HEK293 (cell line): ENCODE measurements around the gene PIF1.

Experiments used
- ZBTB1 ChIP-seq: fragments of 450-650 bp; formaldehyde crosslinking; IDR thresholded peaks from 2 replicates; pipeline ENCODE4 v1.5.1; 2016; ENCODE audit warnings: missing biosample characterization, missing genetic modification characterization
- ZNF335 ChIP-seq: fragments of 450-650 bp; formaldehyde crosslinking; conservative IDR thresholded peaks from 2 replicates; pipeline ENCODE4 v1.5.1; 2016; ENCODE audit warnings: missing biosample characterization, missing genetic modification characterization
- ZNF426 ChIP-seq: fragments of 450-650 bp; formaldehyde crosslinking; IDR thresholded peaks from 2 replicates; pipeline ENCODE4 v1.5.1; 2017; ENCODE audit warnings: missing biosample characterization, missing genetic modification characterization, mild to moderate bottlenecking, inconsistent platforms, moderate library complexity
- ZNF530 ChIP-seq: fragments of 450-650 bp; formaldehyde crosslinking; IDR thresholded peaks from 2 replicates; pipeline ENCODE4 v1.5.1; 2016; ENCODE audit warnings: low read depth, missing biosample characterization, missing genetic modification characterization
- TF ChIP-seq, protein P1 (sequence below): fragments of 450-650 bp; formaldehyde crosslinking; IDR thresholded peaks from 2 replicates; pipeline ENCODE4 v1.5.1; 2016; ENCODE audit warnings: missing biosample characterization, missing genetic modification characterization
- TF ChIP-seq, protein P2 (sequence below): fragments of 450-650 bp; formaldehyde crosslinking; IDR thresholded peaks from 2 replicates; pipeline ENCODE4 v1.5.1; 2016; ENCODE audit warnings: missing biosample characterization, missing genetic modification characterization
- TF ChIP-seq, protein P3 (sequence below): fragments of 450-650 bp; formaldehyde crosslinking; IDR thresholded peaks from 2 replicates; pipeline ENCODE4 v1.5.1; 2016; ENCODE audit warnings: missing biosample characterization, missing genetic modification characterization
- TF ChIP-seq, protein P4 (sequence below): fragments of 450-650 bp; formaldehyde crosslinking; IDR thresholded peaks from 2 replicates; pipeline ENCODE4 v1.5.1; 2016; ENCODE audit warnings: missing biosample characterization, missing genetic modification characterization

DNA sequence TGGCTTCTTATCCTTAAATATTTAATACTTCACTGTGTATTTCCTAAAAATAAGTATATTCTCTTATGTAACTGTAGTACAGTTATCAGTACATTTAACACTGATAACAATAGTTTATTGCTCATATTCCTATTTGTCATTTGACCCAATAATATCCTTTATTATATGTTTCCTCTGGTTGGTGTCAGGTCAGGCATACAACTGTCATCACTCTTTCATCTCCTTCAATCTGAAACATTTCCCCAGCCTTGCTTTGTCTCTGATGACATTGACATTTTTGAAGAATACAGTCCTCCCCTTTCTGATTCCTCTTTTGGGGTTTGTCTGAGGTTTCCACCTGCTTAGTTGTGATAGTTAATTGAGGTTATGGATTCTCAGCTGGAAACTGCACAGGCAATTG, 44.1 kb upstream of the PIF1 start:
- TF ChIP-seq, protein P1, sequence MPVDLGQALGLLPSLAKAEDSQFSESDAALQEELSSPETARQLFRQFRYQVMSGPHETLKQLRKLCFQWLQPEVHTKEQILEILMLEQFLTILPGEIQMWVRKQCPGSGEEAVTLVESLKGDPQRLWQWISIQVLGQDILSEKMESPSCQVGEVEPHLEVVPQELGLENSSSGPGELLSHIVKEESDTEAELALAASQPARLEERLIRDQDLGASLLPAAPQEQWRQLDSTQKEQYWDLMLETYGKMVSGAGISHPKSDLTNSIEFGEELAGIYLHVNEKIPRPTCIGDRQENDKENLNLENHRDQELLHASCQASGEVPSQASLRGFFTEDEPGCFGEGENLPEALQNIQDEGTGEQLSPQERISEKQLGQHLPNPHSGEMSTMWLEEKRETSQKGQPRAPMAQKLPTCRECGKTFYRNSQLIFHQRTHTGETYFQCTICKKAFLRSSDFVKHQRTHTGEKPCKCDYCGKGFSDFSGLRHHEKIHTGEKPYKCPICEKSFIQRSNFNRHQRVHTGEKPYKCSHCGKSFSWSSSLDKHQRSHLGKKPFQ: no peak
- TF ChIP-seq, protein P2, sequence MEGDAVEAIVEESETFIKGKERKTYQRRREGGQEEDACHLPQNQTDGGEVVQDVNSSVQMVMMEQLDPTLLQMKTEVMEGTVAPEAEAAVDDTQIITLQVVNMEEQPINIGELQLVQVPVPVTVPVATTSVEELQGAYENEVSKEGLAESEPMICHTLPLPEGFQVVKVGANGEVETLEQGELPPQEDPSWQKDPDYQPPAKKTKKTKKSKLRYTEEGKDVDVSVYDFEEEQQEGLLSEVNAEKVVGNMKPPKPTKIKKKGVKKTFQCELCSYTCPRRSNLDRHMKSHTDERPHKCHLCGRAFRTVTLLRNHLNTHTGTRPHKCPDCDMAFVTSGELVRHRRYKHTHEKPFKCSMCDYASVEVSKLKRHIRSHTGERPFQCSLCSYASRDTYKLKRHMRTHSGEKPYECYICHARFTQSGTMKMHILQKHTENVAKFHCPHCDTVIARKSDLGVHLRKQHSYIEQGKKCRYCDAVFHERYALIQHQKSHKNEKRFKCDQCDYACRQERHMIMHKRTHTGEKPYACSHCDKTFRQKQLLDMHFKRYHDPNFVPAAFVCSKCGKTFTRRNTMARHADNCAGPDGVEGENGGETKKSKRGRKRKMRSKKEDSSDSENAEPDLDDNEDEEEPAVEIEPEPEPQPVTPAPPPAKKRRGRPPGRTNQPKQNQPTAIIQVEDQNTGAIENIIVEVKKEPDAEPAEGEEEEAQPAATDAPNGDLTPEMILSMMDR: no peak
- TF ChIP-seq, protein P3, sequence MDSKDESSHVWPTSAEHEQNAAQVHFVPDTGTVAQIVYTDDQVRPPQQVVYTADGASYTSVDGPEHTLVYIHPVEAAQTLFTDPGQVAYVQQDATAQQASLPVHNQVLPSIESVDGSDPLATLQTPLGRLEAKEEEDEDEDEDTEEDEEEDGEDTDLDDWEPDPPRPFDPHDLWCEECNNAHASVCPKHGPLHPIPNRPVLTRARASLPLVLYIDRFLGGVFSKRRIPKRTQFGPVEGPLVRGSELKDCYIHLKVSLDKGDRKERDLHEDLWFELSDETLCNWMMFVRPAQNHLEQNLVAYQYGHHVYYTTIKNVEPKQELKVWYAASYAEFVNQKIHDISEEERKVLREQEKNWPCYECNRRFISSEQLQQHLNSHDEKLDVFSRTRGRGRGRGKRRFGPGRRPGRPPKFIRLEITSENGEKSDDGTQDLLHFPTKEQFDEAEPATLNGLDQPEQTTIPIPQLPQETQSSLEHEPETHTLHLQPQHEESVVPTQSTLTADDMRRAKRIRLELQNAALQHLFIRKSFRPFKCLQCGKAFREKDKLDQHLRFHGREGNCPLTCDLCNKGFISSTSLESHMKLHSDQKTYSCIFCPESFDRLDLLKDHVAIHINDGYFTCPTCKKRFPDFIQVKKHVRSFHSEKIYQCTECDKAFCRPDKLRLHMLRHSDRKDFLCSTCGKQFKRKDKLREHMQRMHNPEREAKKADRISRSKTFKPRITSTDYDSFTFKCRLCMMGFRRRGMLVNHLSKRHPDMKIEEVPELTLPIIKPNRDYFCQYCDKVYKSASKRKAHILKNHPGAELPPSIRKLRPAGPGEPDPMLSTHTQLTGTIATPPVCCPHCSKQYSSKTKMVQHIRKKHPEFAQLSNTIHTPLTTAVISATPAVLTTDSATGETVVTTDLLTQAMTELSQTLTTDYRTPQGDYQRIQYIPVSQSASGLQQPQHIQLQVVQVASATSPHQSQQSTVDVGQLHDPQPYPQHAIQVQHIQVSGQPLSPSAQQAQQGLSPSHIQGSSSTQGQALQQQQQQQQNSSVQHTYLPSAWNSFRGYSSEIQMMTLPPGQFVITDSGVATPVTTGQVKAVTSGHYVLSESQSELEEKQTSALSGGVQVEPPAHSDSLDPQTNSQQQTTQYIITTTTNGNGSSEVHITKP: no peak
- TF ChIP-seq ZNF335 (tag by site-specific recombination): no peak
- no peak for TF ChIP-seq ZNF426 (tag by site-specific recombination)
- TF ChIP-seq ZNF530 (tag by site-specific recombination): no peak
- no peak for TF ChIP-seq ZBTB1 (tag by site-specific recombination)
- TF ChIP-seq, protein P4, sequence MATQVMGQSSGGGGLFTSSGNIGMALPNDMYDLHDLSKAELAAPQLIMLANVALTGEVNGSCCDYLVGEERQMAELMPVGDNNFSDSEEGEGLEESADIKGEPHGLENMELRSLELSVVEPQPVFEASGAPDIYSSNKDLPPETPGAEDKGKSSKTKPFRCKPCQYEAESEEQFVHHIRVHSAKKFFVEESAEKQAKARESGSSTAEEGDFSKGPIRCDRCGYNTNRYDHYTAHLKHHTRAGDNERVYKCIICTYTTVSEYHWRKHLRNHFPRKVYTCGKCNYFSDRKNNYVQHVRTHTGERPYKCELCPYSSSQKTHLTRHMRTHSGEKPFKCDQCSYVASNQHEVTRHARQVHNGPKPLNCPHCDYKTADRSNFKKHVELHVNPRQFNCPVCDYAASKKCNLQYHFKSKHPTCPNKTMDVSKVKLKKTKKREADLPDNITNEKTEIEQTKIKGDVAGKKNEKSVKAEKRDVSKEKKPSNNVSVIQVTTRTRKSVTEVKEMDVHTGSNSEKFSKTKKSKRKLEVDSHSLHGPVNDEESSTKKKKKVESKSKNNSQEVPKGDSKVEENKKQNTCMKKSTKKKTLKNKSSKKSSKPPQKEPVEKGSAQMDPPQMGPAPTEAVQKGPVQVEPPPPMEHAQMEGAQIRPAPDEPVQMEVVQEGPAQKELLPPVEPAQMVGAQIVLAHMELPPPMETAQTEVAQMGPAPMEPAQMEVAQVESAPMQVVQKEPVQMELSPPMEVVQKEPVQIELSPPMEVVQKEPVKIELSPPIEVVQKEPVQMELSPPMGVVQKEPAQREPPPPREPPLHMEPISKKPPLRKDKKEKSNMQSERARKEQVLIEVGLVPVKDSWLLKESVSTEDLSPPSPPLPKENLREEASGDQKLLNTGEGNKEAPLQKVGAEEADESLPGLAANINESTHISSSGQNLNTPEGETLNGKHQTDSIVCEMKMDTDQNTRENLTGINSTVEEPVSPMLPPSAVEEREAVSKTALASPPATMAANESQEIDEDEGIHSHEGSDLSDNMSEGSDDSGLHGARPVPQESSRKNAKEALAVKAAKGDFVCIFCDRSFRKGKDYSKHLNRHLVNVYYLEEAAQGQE (tag by site-specific recombination): no peak
